Measurements from ENCODE around the gene ADAMTS14. TPM values are rescaled to one million over a fixed set of nuclear protein-coding genes. Genes with fewer than 3 reads are reported as not detected.

Gene ADAMTS14
- total RNA-seq, 1 experiment from 2014 or later: 1.9 TPM

DNA sequence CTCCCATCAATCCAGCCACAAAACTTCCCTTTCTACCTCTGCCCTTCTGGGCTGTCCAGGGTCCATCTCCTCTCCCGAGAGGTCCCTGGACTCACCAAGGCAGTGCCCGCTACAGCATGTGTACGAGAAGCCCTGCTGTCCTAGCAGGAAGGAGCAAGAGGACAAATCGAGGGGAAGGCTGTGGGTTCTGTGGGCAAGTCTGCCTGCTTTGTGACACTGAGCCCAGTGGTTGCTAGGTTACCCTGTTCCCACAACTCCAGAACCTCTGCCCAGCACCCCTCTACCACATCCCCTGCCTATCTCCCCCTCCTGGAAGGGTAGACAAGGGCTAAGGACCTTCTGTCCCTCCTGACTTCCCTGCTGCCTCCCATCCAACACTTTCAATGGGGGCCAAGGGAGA lies 112.9 kb downstream of the ADAMTS14 start, which contains the start of gene TBATA:
Gene TBATA, minus strand, starts transcription at position 188 of the 400 bp plus-strand sequence. CDS start 1,998 bp downstream, outside the sequence.
- Histone ChIP-seq H3K4me2 (no peak within 1 kb of the TSS), H3F3A (ENCODE audit: insufficient read depth, low read depth) (peaks cover 7% of the 10 kb centered on the region; the same call in 1 of the 2 replicates), H3K36me3 (ENCODE audit: low read depth) (no peaks in the 10 kb centered on the region), H3K9me3 (ENCODE audit: insufficient read depth, low read depth) (no peaks in the 10 kb centered on the region), H3K79me2 (ENCODE audit: low read depth) (no peaks in the 10 kb centered on the region), H3K27ac (no peak within 1 kb of the TSS), H3K27me3 (ENCODE audit: insufficient read depth, low read depth) (no peaks in the 10 kb centered on the region), H3K4me3 (no peak within 1 kb of the TSS), H3K9me2 (ENCODE audit: insufficient read depth) (no peaks in the 10 kb centered on the region), H3K4me1 (replicated peaks; ENCODE audit: insufficient read depth) (peaks cover 16% of the 10 kb centered on the region), H4K20me1 (ENCODE audit: insufficient read depth) (no peaks in the 10 kb centered on the region), H2AFZ (no peak within 1 kb of the TSS)
- intact Hi-C loops (cut with micrococcal nuclease; ENCODE audit: unreplicated experiment): no loop called here
- POLR2A ChIA-PET (ENCODE audit: unreplicated experiment): no interaction called here
- BruUV-seq (replicated peaks): no TSS peak
- CTCF ChIA-PET: no interaction called here
- TF ChIP-seq, protein P1, sequence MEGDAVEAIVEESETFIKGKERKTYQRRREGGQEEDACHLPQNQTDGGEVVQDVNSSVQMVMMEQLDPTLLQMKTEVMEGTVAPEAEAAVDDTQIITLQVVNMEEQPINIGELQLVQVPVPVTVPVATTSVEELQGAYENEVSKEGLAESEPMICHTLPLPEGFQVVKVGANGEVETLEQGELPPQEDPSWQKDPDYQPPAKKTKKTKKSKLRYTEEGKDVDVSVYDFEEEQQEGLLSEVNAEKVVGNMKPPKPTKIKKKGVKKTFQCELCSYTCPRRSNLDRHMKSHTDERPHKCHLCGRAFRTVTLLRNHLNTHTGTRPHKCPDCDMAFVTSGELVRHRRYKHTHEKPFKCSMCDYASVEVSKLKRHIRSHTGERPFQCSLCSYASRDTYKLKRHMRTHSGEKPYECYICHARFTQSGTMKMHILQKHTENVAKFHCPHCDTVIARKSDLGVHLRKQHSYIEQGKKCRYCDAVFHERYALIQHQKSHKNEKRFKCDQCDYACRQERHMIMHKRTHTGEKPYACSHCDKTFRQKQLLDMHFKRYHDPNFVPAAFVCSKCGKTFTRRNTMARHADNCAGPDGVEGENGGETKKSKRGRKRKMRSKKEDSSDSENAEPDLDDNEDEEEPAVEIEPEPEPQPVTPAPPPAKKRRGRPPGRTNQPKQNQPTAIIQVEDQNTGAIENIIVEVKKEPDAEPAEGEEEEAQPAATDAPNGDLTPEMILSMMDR (conservative IDR thresholded peaks at IDR 0.05): no peak
- no peak for TF ChIP-seq EZH2 (IDR thresholded peaks at IDR 0.05; ENCODE audit: low read depth)
- no peak for DNase-seq

DNA sequence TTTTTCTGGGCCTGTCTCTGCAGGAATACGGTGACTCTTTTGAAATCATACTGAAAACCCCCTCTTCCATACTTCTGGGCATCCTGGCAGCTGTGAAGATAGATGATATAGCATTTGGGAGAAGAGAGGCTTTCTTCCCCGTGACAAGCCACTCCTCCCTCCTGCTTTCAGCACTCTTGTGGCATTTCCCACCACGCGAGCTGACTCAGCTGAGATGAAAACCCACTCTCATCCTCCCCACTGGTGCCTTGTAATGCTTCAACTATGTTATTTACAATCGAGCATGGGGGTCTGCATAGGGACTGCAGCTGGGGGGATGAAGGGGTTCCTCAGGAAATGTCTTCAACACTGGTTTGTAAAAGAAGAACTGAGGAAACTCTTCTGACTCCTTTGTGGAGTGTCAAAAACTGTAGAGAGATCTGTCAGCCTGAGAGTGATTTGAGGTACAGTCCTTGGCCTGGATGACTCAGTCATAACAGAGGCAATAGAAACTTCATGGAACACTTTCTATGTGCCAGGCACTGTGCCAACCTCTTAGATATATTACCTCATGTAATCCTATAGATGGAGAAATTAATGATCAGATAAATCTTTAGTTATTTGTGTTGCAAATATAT lies 114.6 kb downstream of the ADAMTS14 start:
- CTCF ChIA-PET: no interaction called here
- no peak overlapping the region for H3K4me3 ChIP-seq
- no peak overlapping the region for H2AFZ ChIP-seq
- DNase-seq: no peak
- no TSS peak for BruUV-seq (replicated peaks)
- H3K27ac ChIP-seq: no peak overlapping the region
- H3K9me3 ChIP-seq (ENCODE audit: insufficient read depth, low read depth): no peaks in the 10 kb centered on the region
- H3K4me2 ChIP-seq: no peak overlapping the region
- POLR2A ChIA-PET (ENCODE audit: unreplicated experiment): interaction anchor here (0.7 kb wide), 1 partner anchor 416 kb away, joined by 5 read pairs; no protein-coding TSS in a partner anchor
- H3F3A ChIP-seq (ENCODE audit: insufficient read depth, low read depth): peaks cover 13% of the 10 kb centered on the region
- H3K4me1 ChIP-seq (replicated peaks; ENCODE audit: insufficient read depth): peaks cover 28% of the 10 kb centered on the region
- H3K27me3 ChIP-seq (ENCODE audit: insufficient read depth, low read depth): no peaks in the 10 kb centered on the region
- H3K79me2 ChIP-seq (ENCODE audit: low read depth): no peaks in the 10 kb centered on the region
- H3K36me3 ChIP-seq (ENCODE audit: low read depth): no peaks in the 10 kb centered on the region
- H4K20me1 ChIP-seq (ENCODE audit: insufficient read depth): no peaks in the 10 kb centered on the region
- H3K9me2 ChIP-seq (ENCODE audit: insufficient read depth): no peaks in the 10 kb centered on the region
- TF ChIP-seq, protein P1 (conservative IDR thresholded peaks at IDR 0.05): no peak
- no peak for TF ChIP-seq EZH2 (IDR thresholded peaks at IDR 0.05; ENCODE audit: low read depth)
- intact Hi-C loops (cut with micrococcal nuclease; ENCODE audit: unreplicated experiment): no loop called here

DNA sequence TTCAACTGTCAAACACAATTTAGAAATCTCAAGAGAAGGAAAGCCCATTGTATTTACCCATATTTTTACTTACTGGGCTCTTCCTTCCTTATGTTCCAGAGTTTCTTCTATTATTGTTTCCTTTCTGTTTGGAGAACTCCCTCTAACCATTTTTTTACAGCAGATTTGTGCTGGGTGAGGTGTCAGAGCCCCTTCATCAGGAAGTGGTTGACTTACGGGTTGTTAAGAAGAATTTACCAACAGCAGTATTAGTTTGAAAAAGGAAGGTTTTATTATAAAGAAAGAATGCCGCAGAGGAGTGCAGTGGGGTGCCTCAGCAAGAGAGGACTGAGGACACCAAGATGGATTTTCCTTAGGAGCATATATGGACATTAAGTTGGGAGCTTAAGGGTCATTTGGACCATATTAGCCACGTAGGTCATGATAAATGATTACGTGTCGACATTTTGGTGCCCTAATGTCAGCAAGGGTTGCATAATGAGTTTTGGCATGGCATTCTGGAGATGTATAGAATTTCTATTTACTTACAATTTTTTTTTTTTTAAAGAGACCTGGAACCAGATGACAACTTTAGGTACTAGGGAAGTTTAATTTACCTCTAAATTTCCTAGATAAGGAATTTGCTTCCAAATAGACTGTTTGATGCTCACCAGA lies 119.2 kb downstream of the ADAMTS14 start:
- no peaks in the 10 kb centered on the region for H3K36me3 ChIP-seq (ENCODE audit: low read depth)
- ChIA-PET POLR2A (ENCODE audit: unreplicated experiment) (no interaction called here), CTCF (no interaction called here)
- peak overlapping the region; percentile 65 for H3K27ac ChIP-seq
- no TSS peak for BruUV-seq (replicated peaks)
- intact Hi-C loops (cut with micrococcal nuclease; ENCODE audit: unreplicated experiment): no loop called here
- H3K79me2 ChIP-seq (ENCODE audit: low read depth): no peaks in the 10 kb centered on the region
- no peaks in the 10 kb centered on the region for H4K20me1 ChIP-seq (ENCODE audit: insufficient read depth)
- peak in 1 of 2 experiments; percentile 82 for DNase-seq
- no peaks in the 10 kb centered on the region for H3K9me2 ChIP-seq (ENCODE audit: insufficient read depth)
- H2AFZ ChIP-seq: peak overlapping the region; percentile 59
- no peaks in the 10 kb centered on the region for H3K27me3 ChIP-seq (ENCODE audit: insufficient read depth, low read depth)
- H3K4me3 ChIP-seq: peak overlapping the region; percentile 31; the same call in 1 of the 2 replicates
- peak overlapping the region; percentile 71 for H3K4me2 ChIP-seq
- no peak for TF ChIP-seq EZH2 (IDR thresholded peaks at IDR 0.05; ENCODE audit: low read depth)
- TF ChIP-seq, protein P1 (conservative IDR thresholded peaks at IDR 0.05): no peak
- H3K4me1 ChIP-seq (replicated peaks; ENCODE audit: insufficient read depth): peaks cover 24% of the 10 kb centered on the region
- H3F3A ChIP-seq (ENCODE audit: insufficient read depth, low read depth): peaks cover 13% of the 10 kb centered on the region
- H3K9me3 ChIP-seq (ENCODE audit: insufficient read depth, low read depth): no peaks in the 10 kb centered on the region
